ENCODE data around the gene UGT2A3.

- no peak for TF ChIP-seq CTCF (IDR thresholded peaks at IDR 0.05)
- no peak for TF ChIP-seq POLR2A (IDR thresholded peaks at IDR 0.05)
- no peak for TF ChIP-seq EP300 (IDR thresholded peaks at IDR 0.05)
Observed at GRCh38 chr4:68950033-68950432, 1.6 kb downstream of the UGT2A3 start.

Measured in sigmoid colon (tissue), 4 donors.